SU-DHL-6 (cell line): ENCODE data around the gene KCNE1.

Experiments
- H2AFZ ChIP-seq: fragments of 200-600 bp; sonication (generic); 2 replicates; pipeline ENCODE4 v1.6.1; 2014; ENCODE audit warnings: low read depth, mild to moderate bottlenecking, moderate library complexity, mixed read lengths, antibody characterized with exemption, low read length; ENCODE audit not compliant: severe bottlenecking
- H3F3A ChIP-seq: fragments of 200-600 bp; shearing (Covaris generic); 2 replicates; pipeline ENCODE4 v1.6.0; 2016; ENCODE audit warnings: antibody characterized with exemption, mild to moderate bottlenecking; ENCODE audit not compliant: insufficient read depth
- H3K27ac ChIP-seq: fragments of 200-600 bp; sonication (generic); 2 replicates; pipeline ENCODE4 v1.5.1; 2016; ENCODE audit warnings: low read depth, mild to moderate bottlenecking, low read length, moderate library complexity, mixed read lengths
- H3K27me3 ChIP-seq: fragments of 200-600 bp; sonication (generic), shearing (Covaris generic); 2 replicates; pipeline ENCODE4 v1.6.0; 2014; ENCODE audit warnings: mild to moderate bottlenecking, low read length
- H3K36me3 ChIP-seq: fragments of 200-600 bp; sonication (generic); 2 replicates; pipeline ENCODE4 v1.6.1; 2014; ENCODE audit warnings: mild to moderate bottlenecking, low read length, mixed read lengths
- H3K4me2 ChIP-seq: fragments of 300-600, 200-600 bp; shearing (Covaris generic), sonication (generic); 2 replicates; pipeline ENCODE4 v1.6.0; 2014; ENCODE audit warnings: low read length, low read depth, mild to moderate bottlenecking; ENCODE audit not compliant: poor library complexity, severe bottlenecking
- H3K4me3 ChIP-seq: fragments of 200-600 bp; sonication (generic); 2 replicates; pipeline ENCODE4 v1.5.1; 2014; ENCODE audit warnings: antibody characterized with exemption, low read length, mild to moderate bottlenecking, mixed read lengths; ENCODE audit not compliant: insufficient read depth, poor library complexity, severe bottlenecking
- H3K79me2 ChIP-seq: fragments of 200-600 bp; sonication (generic); 2 replicates; pipeline ENCODE4 v1.6.1; 2014; ENCODE audit warnings: mild to moderate bottlenecking, low read length, moderate library complexity; ENCODE audit not compliant: insufficient read depth
- H3K9ac ChIP-seq: fragments of 200-600 bp; sonication (generic); 2 replicates; pipeline ENCODE4 v1.7.0; 2014; ENCODE audit warnings: mild to moderate bottlenecking, low read length
- H3K9me2 ChIP-seq: fragments of 200-600 bp; sonication (generic); replicated peaks from 2 replicates; pipeline ENCODE4 v1.6.1; 2014; ENCODE audit warnings: low read length; ENCODE audit not compliant: insufficient read depth
- H3K9me3 ChIP-seq: fragments of 200-600 bp; sonication (generic); 2 replicates; pipeline ENCODE4 v1.6.1; 2014; ENCODE audit warnings: low read length, mixed read lengths; ENCODE audit not compliant: insufficient read depth
- H4K20me1 ChIP-seq: fragments of 200-600 bp; sonication (generic); 2 replicates; pipeline ENCODE4 v1.6.1; 2014; ENCODE audit warnings: low read depth, mild to moderate bottlenecking, antibody characterized with exemption, low read length, moderate library complexity, mixed read lengths
- CTCF ChIP-seq: fragments of 200-600 bp; sonication (generic); IDR thresholded peaks from one replicate; pipeline ENCODE4 v1.5.1; 2017; ENCODE audit warnings: antibody characterized with exemption, mild to moderate bottlenecking, low read length, moderate library complexity; ENCODE audit not compliant: insufficient read depth, poor library complexity, severe bottlenecking
- EZH2phosphoT487 ChIP-seq: fragments of 200-600 bp; sonication (generic), shearing (Covaris generic); conservative IDR thresholded peaks from 2 replicates; pipeline ENCODE4 v1.6.1; 2018; ENCODE audit warnings: mild to moderate bottlenecking, antibody characterized with exemption, low read length, moderate library complexity, mixed read lengths

KCNE1 gene

GRCh38 chr21:34536311-34536710 is 24.3 kb upstream of the KCNE1 start:
- no peaks in the 10 kb centered on the region for H3K27me3 ChIP-seq
- H3K9me3 ChIP-seq = no peaks in the 10 kb centered on the region
- no peaks in the 10 kb centered on the region for H3K79me2 ChIP-seq
- no peaks in the 10 kb centered on the region for H3F3A ChIP-seq
- H4K20me1 ChIP-seq = no peaks in the 10 kb centered on the region
- H2AFZ ChIP-seq = no peak overlapping the region
- H3K4me3 ChIP-seq = no peak overlapping the region
- no peak overlapping the region for H3K9ac ChIP-seq
- no peak for TF ChIP-seq CTCF
- no peak for TF ChIP-seq EZH2phosphoT487
- H3K27ac ChIP-seq = no peak overlapping the region
- H3K36me3 ChIP-seq = no peaks in the 10 kb centered on the region
- no peak overlapping the region for H3K4me2 ChIP-seq
- H3K9me2 ChIP-seq = no peaks in the 10 kb centered on the region

GRCh38 chr21:34535886-34536285 is 23.9 kb upstream of the KCNE1 start:
- no peak overlapping the region for H3K27ac ChIP-seq

GRCh38 chr21:34534522-34534921 is 22.5 kb upstream of the KCNE1 start:
- Histone ChIP-seq H3K9me3 (no peaks in the 10 kb centered on the region), H3K79me2 (no peaks in the 10 kb centered on the region), H3F3A (no peaks in the 10 kb centered on the region), H3K27ac (no peak overlapping the region), H4K20me1 (no peaks in the 10 kb centered on the region), H3K9ac (no peak overlapping the region), H3K4me3 (no peak overlapping the region), H3K4me2 (no peak overlapping the region), H3K27me3 (no peaks in the 10 kb centered on the region), H2AFZ (no peak overlapping the region), H3K9me2 (no peaks in the 10 kb centered on the region), H3K36me3 (no peaks in the 10 kb centered on the region)
- no peak for TF ChIP-seq CTCF
- TF ChIP-seq EZH2phosphoT487 = no peak

More at GRCh38 chr21:34535886-34536285, 23.9 kb upstream of the KCNE1 start:
- H3K9me3 ChIP-seq = no peaks in the 10 kb centered on the region
- no peaks in the 10 kb centered on the region for H3K36me3 ChIP-seq
- TF ChIP-seq CTCF (no peak), EZH2phosphoT487 (no peak)
- H2AFZ ChIP-seq = no peak overlapping the region
- H3K4me2 ChIP-seq = no peak overlapping the region
- no peak overlapping the region for H3K4me3 ChIP-seq
- no peaks in the 10 kb centered on the region for H3F3A ChIP-seq
- no peaks in the 10 kb centered on the region for H3K27me3 ChIP-seq
- H3K9me2 ChIP-seq = no peaks in the 10 kb centered on the region
- H4K20me1 ChIP-seq = no peaks in the 10 kb centered on the region
- H3K79me2 ChIP-seq = no peaks in the 10 kb centered on the region
- H3K9ac ChIP-seq = no peak overlapping the region

DNA sequence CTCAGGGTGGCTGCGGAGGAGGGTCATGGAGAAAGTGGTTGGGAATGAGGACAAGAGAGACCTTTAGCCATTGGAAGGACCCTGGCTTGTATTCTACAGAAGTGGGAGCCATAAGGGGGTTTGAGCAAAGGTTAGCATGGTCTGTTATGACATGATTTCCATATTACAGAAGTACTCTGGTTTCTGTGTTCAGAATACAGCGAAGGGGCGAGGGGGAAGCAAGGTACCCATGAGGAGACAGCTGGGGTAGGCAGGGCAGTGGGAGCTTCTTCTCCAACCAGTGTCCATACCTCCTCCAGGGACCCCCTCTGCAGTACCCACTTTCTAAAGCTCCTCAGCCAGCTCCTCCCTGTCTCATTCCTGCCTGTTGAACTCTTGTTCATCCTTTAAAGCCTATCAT is 21.9 kb upstream of the KCNE1 start:
- no peaks in the 10 kb centered on the region for H3K9me2 ChIP-seq

More for the DNA sequence above, 21.9 kb upstream of the KCNE1 start:
- H2AFZ ChIP-seq = no peak overlapping the region
- no peaks in the 10 kb centered on the region for H3K9me3 ChIP-seq
- no peaks in the 10 kb centered on the region for H3K79me2 ChIP-seq
- H3F3A ChIP-seq = no peaks in the 10 kb centered on the region
- H3K27ac ChIP-seq = no peak overlapping the region
- no peak overlapping the region for H3K9ac ChIP-seq
- no peaks in the 10 kb centered on the region for H3K36me3 ChIP-seq
- H4K20me1 ChIP-seq = no peaks in the 10 kb centered on the region
- H3K27me3 ChIP-seq = no peaks in the 10 kb centered on the region
- TF ChIP-seq EZH2phosphoT487 (no peak), CTCF (no peak)
- no peak overlapping the region for H3K4me3 ChIP-seq
- no peak overlapping the region for H3K4me2 ChIP-seq
